ENCODE results near the gene PRKN. TPM values are rescaled to one million over a fixed set of nuclear protein-coding genes. Genes with fewer than 3 reads are reported as not detected.
"Not testable (repeated sequence)": the region's sequence is repeated elsewhere in the genome, so short reads cannot be mapped to it uniquely, and the experiment has no call there.

The PRKN gene
- total RNA-seq, 4 donors from 2014 or later: 5.2 to 121 (median 6.9) TPM

- Histone ChIP-seq H3K9me3 (no peaks in the 10 kb centered on the region), H3K27me3 (no peaks in the 10 kb centered on the region), H3K4me1 (no peaks in the 10 kb centered on the region), H3K27ac (no peak overlapping the region), H3K36me3 (no peaks in the 10 kb centered on the region), H3K4me3 (replicated peaks in 1 of 3) (no peak overlapping the region)
- intact Hi-C loops (cut with DNase I): no loop called here
- TF ChIP-seq, protein P1, sequence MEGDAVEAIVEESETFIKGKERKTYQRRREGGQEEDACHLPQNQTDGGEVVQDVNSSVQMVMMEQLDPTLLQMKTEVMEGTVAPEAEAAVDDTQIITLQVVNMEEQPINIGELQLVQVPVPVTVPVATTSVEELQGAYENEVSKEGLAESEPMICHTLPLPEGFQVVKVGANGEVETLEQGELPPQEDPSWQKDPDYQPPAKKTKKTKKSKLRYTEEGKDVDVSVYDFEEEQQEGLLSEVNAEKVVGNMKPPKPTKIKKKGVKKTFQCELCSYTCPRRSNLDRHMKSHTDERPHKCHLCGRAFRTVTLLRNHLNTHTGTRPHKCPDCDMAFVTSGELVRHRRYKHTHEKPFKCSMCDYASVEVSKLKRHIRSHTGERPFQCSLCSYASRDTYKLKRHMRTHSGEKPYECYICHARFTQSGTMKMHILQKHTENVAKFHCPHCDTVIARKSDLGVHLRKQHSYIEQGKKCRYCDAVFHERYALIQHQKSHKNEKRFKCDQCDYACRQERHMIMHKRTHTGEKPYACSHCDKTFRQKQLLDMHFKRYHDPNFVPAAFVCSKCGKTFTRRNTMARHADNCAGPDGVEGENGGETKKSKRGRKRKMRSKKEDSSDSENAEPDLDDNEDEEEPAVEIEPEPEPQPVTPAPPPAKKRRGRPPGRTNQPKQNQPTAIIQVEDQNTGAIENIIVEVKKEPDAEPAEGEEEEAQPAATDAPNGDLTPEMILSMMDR (IDR thresholded peaks at IDR 0.05): no peak
- no peak for TF ChIP-seq POLR2A (IDR thresholded peaks at IDR 0.05)
- 68 to 78% methylated on average over 4 of the region's 4 CpGs for WGBS, 2 donors
- DNase-seq: no peak
Measured at GRCh38 chr6:161503570-161503969, 1224.0 kb downstream of the PRKN start.

DNA sequence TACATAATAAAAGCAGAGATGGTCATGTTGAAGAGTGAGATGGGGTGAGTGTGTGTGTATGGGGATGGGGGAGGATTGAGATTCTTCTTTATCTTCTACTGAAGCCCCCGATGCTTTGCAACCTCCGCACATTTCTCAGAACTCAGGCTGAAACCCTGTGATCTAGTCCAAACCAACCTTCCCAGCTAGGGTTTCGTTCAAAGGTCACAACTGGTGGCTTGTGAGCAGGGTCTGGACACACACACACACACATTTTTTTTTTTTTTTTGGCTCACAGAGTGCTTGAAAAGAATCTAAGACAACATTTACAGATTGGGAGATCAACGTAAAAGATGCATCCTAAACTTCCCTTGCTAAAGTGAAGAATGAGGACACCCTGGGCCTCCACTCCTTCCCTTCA, 1228.7 kb downstream of the PRKN start:
- H3K9me3 ChIP-seq: no peaks in the 10 kb centered on the region
- DNase-seq: no peak
- TF ChIP-seq POLR2A (IDR thresholded peaks at IDR 0.05): no peak
- TF ChIP-seq, protein P1 (IDR thresholded peaks at IDR 0.05): no peak
- no peak overlapping the region for H3K4me3 ChIP-seq (replicated peaks in 1 of 3)
- H3K27ac ChIP-seq: no peak overlapping the region
- intact Hi-C loops (cut with DNase I): no loop called here
- H3K4me1 ChIP-seq: no peaks in the 10 kb centered on the region
- no peaks in the 10 kb centered on the region for H3K36me3 ChIP-seq
- no peaks in the 10 kb centered on the region for H3K27me3 ChIP-seq
- 85 to 92% methylated on average over 4 of the region's 4 CpGs for WGBS, 2 donors

DNA sequence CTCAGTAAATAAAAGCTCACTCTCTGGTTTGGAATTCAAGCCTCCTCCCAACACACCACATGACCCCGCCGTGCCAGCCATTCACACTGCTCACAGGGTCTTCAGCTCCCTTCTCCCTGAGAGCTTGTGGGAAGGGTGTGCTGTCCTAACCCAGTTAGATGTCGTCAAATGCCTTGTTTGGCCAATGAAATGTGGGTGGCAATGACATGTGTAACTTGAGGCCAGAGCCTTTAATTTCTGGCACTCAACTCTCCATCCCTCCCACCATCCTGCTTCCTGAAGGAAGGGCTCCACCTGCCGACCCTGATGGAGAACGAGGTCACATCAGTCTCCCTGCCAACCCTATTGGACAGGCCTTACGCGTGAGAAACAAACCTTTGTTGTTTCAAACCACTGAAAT, 1229.2 kb downstream of the PRKN start:
- Histone ChIP-seq H3K9me3 (no peaks in the 10 kb centered on the region), H3K27me3 (no peaks in the 10 kb centered on the region), H3K4me1 (no peaks in the 10 kb centered on the region), H3K4me3 (replicated peaks in 1 of 3) (no peak overlapping the region), H3K36me3 (no peaks in the 10 kb centered on the region), H3K27ac (no peak overlapping the region)
- 49 to 50% methylated on average over 7 of the region's 7 CpGs for WGBS, 2 donors
- intact Hi-C loops (cut with DNase I): no loop called here
- TF ChIP-seq, protein P1 (IDR thresholded peaks at IDR 0.05): peak in 2 of 6 experiments; percentile 15 to 29
- TF ChIP-seq POLR2A (IDR thresholded peaks at IDR 0.05): no peak
- no peak for DNase-seq

DNA sequence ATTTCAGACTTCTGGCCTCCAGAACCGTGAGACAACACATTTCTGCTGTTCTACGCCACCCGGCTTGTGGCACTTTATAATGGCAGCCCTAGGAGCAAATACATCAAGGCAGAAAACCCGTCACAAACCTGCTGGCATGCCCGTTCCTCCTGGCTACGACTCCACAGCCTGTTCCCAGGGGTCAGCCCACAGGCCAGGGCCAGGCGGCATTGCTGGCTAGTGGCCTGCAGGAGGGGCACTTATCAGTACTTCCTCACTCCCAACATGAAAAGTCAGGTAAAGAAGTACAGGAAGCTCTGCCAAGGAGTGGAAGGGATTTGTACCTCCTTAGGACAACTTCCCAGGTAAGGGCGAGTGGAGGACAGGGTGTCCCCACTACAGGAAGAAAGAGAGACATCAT, 1230.6 kb downstream of the PRKN start:
- 83 to 86% methylated on average over 8 of the region's 8 CpGs for WGBS, 2 donors
- no peak for TF ChIP-seq POLR2A (IDR thresholded peaks at IDR 0.05)
- TF ChIP-seq, protein P1 (IDR thresholded peaks at IDR 0.05): no peak
- no peaks in the 10 kb centered on the region for H3K4me1 ChIP-seq
- intact Hi-C loops (cut with DNase I): no loop called here
- no peaks in the 10 kb centered on the region for H3K36me3 ChIP-seq
- no peaks in the 10 kb centered on the region for H3K27me3 ChIP-seq
- no peak overlapping the region for H3K4me3 ChIP-seq (replicated peaks in 1 of 3)
- no peak for DNase-seq
- H3K9me3 ChIP-seq: no peaks in the 10 kb centered on the region
- H3K27ac ChIP-seq: no peak overlapping the region

GRCh38 chr6:161496271-161496670, 1231.3 kb downstream of the PRKN start:
- H3K4me3 ChIP-seq (replicated peaks in 1 of 3); H3K9me3 ChIP-seq; H3K36me3 ChIP-seq; intact Hi-C loops (cut with DNase I); H3K27ac ChIP-seq; H3K4me1 ChIP-seq; DNase-seq; H3K27me3 ChIP-seq: not testable (repeated sequence)
- WGBS, 2 donors: 91 to 92% methylated on average over 4 of the region's 4 CpGs

DNA sequence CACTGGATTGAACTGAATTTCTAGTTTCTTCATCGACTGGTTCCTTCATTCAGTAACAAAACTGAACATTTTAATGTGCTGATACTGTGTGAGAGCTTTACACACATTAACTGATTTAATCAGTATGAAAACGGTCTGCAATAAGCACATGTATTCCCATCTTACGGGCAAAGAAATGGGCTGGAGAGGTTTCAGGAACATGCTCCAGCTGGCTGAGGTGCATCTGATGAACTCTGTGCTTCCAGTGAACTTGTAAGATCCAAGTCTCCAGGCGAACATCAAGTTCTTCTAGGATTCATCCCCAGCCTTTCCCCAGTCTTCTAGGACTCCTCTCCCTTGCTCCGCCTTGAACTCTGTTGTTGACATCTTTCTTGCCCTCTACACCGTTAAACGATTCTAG, 1233.0 kb downstream of the PRKN start:
- Histone ChIP-seq H3K27me3 (no peaks in the 10 kb centered on the region), H3K4me1 (no peaks in the 10 kb centered on the region), H3K4me3 (replicated peaks in 1 of 3) (no peak overlapping the region), H3K27ac (no peak overlapping the region), H3K9me3 (no peaks in the 10 kb centered on the region), H3K36me3 (no peaks in the 10 kb centered on the region)
- intact Hi-C loops (cut with DNase I): no loop called here
- no peak for DNase-seq
- no peak for TF ChIP-seq POLR2A (IDR thresholded peaks at IDR 0.05)
- TF ChIP-seq, protein P1 (IDR thresholded peaks at IDR 0.05): no peak
- WGBS, 2 donors: 76 to 88% methylated on average over 7 of the region's 7 CpGs

All from thyroid gland (tissue), 4 donors.